Neural cell (in vitro differentiated cells): ENCODE results near the gene KDM1A.
A peak's percentile ranks its signal among the peaks of the same experiment; 100 is the strongest.

Experiments
- CTCF ChIP-seq: fragments of 450-650 bp; IDR thresholded peaks from 2 replicates; pipeline ENCODE4 v1.5.1; 2014; ENCODE audit warnings: antibody characterized with exemption, mild to moderate bottlenecking, moderate library complexity; ENCODE audit not compliant: poor library complexity, severe bottlenecking
- POLR2AphosphoS5 ChIP-seq: IDR thresholded peaks from 2 replicates; pipeline ENCODE4 v1.6.1; 2012
- REST ChIP-seq: IDR thresholded peaks from 2 replicates; pipeline ENCODE4 v1.6.1; 2012; ENCODE audit warnings: borderline replicate concordance
- SMC3 ChIP-seq: fragments of 450-650 bp; conservative IDR thresholded peaks from 2 replicates; pipeline ENCODE4 v1.6.1; 2014; ENCODE audit warnings: antibody characterized with exemption, mild to moderate bottlenecking, moderate library complexity; ENCODE audit not compliant: poor library complexity
- TAF1 ChIP-seq: IDR thresholded peaks from 2 replicates; pipeline ENCODE4 v1.6.1; 2012; ENCODE audit warnings: low read depth

GRCh38 chr1:23035823-23036452, 16.7 kb downstream of the KDM1A start:
- TF ChIP-seq POLR2AphosphoS5 (peak; percentile 56), CTCF (no peak), SMC3 (no peak), REST (no peak), TAF1 (no peak)
